WERI-Rb-1 (cell line): ENCODE data around the gene NCKAP1.
"Not testable (repeated sequence)": the region's sequence is repeated elsewhere in the genome, so short reads cannot be mapped to it uniquely, and the experiment has no call there.

ENCODE experiments used
- DNase-seq: peaks from one replicate; pipeline ENCODE4 v3.0.0-alpha.2; 2020
- H3K27ac ChIP-seq: fragments of 250-450 bp; sonication (Bioruptor Pico); 2 replicates; pipeline ENCODE4 v1.5.1; 2020; ENCODE audit warnings: mild to moderate bottlenecking, moderate library complexity
- H3K27me3 ChIP-seq: fragments of 250-450 bp; sonication (Bioruptor Pico); 2 replicates; pipeline ENCODE4 v1.5.1; 2021; ENCODE audit warnings: mild to moderate bottlenecking, low read depth, moderate library complexity; ENCODE audit not compliant: insufficient read depth, severe bottlenecking
- H3K36me3 ChIP-seq: fragments of 250-450 bp; sonication (Bioruptor Pico); 2 replicates; pipeline ENCODE4 v1.5.1; 2020; ENCODE audit warnings: mild to moderate bottlenecking, moderate library complexity
- H3K4me3 ChIP-seq: 2 replicates; pipeline ENCODE4 v1.5.1; 2011; ENCODE audit warnings: low read depth, mild to moderate bottlenecking, control low read depth, low read length
- H3K9me3 ChIP-seq: fragments of 250-450 bp; sonication (Bioruptor Pico); 2 replicates; pipeline ENCODE4 v1.5.1; 2021; ENCODE audit warnings: mild to moderate bottlenecking, moderate library complexity; ENCODE audit not compliant: severe bottlenecking
- TF ChIP-seq, protein P1 (sequence below): IDR thresholded peaks from 2 replicates; pipeline ENCODE4 v1.5.1; 2011; ENCODE audit warnings: low read depth, mild to moderate bottlenecking, control low read depth, inconsistent platforms, low read length

Gene NCKAP1

GRCh38 chr2:183060571-183061231 lies 22.4 kb upstream of the NCKAP1 start:
- no peak for DNase-seq

DNA sequence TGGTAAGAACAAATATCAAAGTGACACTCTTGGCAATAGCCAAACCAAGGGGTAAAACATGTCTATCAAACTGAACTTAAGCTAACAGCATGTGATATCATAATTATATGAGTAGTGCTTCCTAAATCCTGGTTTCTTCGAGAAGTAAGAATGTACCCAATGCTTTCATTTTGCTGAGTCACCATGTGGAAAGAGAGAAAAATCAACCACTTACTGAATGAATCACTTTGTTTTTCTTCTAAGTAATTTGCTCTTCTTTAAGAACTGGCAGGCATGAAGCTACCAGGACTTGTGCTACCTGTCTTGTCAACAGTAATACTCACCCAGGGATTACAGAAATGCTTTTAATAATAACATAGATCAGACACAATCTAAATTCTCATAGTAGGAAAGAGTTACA lies 21.3 kb upstream of the NCKAP1 start:
- Histone ChIP-seq H3K36me3 (no peaks in the 10 kb centered on the region), H3K27ac (no peak overlapping the region), H3K4me3 (no peak overlapping the region), H3K27me3 (no peaks in the 10 kb centered on the region), H3K9me3 (no peaks in the 10 kb centered on the region)
- TF ChIP-seq, protein P1, sequence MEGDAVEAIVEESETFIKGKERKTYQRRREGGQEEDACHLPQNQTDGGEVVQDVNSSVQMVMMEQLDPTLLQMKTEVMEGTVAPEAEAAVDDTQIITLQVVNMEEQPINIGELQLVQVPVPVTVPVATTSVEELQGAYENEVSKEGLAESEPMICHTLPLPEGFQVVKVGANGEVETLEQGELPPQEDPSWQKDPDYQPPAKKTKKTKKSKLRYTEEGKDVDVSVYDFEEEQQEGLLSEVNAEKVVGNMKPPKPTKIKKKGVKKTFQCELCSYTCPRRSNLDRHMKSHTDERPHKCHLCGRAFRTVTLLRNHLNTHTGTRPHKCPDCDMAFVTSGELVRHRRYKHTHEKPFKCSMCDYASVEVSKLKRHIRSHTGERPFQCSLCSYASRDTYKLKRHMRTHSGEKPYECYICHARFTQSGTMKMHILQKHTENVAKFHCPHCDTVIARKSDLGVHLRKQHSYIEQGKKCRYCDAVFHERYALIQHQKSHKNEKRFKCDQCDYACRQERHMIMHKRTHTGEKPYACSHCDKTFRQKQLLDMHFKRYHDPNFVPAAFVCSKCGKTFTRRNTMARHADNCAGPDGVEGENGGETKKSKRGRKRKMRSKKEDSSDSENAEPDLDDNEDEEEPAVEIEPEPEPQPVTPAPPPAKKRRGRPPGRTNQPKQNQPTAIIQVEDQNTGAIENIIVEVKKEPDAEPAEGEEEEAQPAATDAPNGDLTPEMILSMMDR = no peak
- no peak for DNase-seq

More at GRCh38 chr2:183060571-183061231, 22.4 kb upstream of the NCKAP1 start:
- Histone ChIP-seq H3K27ac (no peak overlapping the region), H3K36me3 (no peaks in the 10 kb centered on the region), H3K27me3 (no peaks in the 10 kb centered on the region), H3K9me3 (no peaks in the 10 kb centered on the region), H3K4me3 (no peak overlapping the region)
- TF ChIP-seq, protein P1 = no peak

DNA sequence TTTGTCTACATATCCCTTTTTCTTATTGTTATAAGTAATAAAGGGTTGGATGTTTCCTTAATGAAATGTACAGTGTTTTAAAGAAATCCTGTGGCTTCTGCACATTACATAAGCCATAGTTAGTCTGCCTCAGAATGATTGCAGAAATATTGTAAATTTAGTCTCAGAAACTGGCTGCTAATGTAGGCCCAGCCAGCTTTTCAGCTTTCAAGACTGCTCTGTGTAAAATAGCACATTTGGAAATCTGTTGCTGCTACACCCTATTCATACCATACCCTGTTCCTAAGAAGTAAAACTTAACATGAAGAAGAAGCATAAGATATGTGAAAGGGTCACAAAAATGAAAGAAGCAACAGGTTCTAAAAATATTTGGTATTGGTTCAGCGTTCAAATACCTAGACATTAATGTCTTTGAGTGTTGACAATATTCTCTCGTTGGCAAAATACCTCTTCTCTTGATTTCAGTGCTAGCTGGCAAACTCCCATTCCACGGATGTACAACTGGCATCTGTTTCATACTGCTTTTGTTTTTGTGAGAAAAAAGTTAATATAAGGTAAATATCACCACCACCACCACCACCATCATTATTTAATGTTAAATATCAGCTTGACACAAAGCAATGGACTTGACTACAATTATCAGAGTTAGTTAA lies 19.2 kb upstream of the NCKAP1 start:
- DNase-seq = no peak
- no peak overlapping the region for H3K4me3 ChIP-seq
- H3K9me3 ChIP-seq = no peaks in the 10 kb centered on the region
- H3K36me3 ChIP-seq = no peaks in the 10 kb centered on the region
- H3K27ac ChIP-seq = no peak overlapping the region
- no peaks in the 10 kb centered on the region for H3K27me3 ChIP-seq
- TF ChIP-seq, protein P1 = no peak

GRCh38 chr2:183049420-183049819 lies 11.2 kb upstream of the NCKAP1 start:
- no peaks in the 10 kb centered on the region for H3K27me3 ChIP-seq
- no peaks in the 10 kb centered on the region for H3K9me3 ChIP-seq

DNA sequence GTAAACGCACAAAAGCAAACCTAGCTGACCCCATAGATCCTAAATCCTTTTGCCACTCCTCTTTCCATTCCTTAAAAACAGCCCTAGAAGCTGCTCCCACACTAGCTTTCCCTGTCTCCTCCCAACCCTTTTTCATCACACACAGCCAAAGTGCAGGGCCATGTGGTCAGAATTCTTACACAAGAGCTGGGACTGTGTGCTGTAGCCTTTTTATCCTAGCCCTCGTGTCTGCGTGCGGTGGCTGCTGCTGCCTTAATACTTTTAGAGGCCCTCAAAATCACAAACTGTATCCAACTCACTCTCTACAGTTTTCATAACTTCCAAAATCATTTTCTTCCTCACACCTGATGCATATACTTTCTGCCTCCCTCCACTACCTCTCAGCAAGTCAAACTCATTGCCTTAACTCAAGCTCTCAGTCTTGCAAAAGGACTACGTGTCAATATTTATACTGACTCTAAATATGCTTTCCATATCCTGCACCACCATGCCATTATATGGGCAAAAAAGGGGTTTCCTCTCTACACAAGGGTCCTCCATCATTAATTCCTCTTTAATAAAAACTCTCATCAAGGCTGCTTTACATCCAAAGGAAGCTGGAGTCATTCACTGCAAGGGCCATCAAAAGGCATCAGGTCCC lies 9.3 kb upstream of the NCKAP1 start:
- H3K9me3 ChIP-seq = not testable (repeated sequence)

More at GRCh38 chr2:183049420-183049819, 11.2 kb upstream of the NCKAP1 start:
- Histone ChIP-seq H3K36me3 (no peaks in the 10 kb centered on the region), H3K4me3 (no peak overlapping the region), H3K27ac (no peak overlapping the region)
- TF ChIP-seq, protein P1 = no peak
- DNase-seq = no peak

DNA sequence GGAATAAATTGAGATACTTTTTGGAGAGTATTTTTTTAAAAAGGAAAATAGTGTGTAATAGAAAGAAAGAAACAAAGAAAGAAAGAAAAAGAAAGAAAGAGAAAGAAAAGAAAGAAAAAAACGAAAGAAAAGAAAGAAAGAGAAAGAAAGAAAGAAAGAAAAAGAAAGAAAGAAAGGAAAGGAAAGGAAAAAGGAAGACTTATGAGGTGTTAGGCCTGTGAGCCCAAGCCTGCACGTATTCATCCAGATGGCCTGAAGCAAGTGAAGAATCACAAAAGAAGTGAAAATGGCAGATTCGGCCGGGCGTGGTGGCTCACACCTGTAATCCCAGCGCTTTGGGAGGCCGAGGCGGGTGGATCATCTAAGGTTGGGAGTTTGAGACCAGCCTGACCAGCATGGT lies 5.3 kb upstream of the NCKAP1 start:
- H3K9me3 ChIP-seq, H3K36me3 ChIP-seq, H3K27me3 ChIP-seq, DNase-seq, H3K4me3 ChIP-seq, H3K27ac ChIP-seq: not testable (repeated sequence)

More for the DNA sequence above, 9.3 kb upstream of the NCKAP1 start:
- not testable (repeated sequence) for H3K4me3 ChIP-seq, H3K36me3 ChIP-seq, H3K27me3 ChIP-seq, H3K27ac ChIP-seq, DNase-seq
